GM10266 (cell line): ENCODE measurements around the gene PARL.

Experiments used
- DNase-seq: peaks from one replicate; pipeline ENCODE4 v3.0.0; 2012; ENCODE audit errors: extremely low spot score
- CTCF ChIP-seq: IDR thresholded peaks from 2 replicates; pipeline ENCODE4 v1.5.1; 2012; ENCODE audit warnings: mild to moderate bottlenecking, low read depth; ENCODE audit not compliant: control insufficient read depth, insufficient read depth; ENCODE audit errors: missing control alignments

Gene PARL

GRCh38 chr3:183854318-183855035 is 30.2 kb downstream of the PARL start:
- no peak for TF ChIP-seq CTCF
- no peak for DNase-seq

GRCh38 chr3:183845608-183846288 is 38.9 kb downstream of the PARL start:
- no peak for TF ChIP-seq CTCF
- no peak for DNase-seq

GRCh38 chr3:183845090-183845489 is 39.6 kb downstream of the PARL start:
- no peak for DNase-seq
- TF ChIP-seq CTCF = no peak

GRCh38 chr3:183844606-183845005 is 40.1 kb downstream of the PARL start:
- TF ChIP-seq CTCF = no peak
- DNase-seq = no peak

GRCh38 chr3:183839751-183840150 is 44.9 kb downstream of the PARL start:
- TF ChIP-seq CTCF = no peak
- DNase-seq = no peak

GRCh38 chr3:183837894-183838293 is 46.8 kb downstream of the PARL start:
- DNase-seq = no peak
- no peak for TF ChIP-seq CTCF

GRCh38 chr3:183837390-183837789 is 47.3 kb downstream of the PARL start:
- no peak for DNase-seq
- TF ChIP-seq CTCF = no peak
